Vagina (tissue), 2 donors: Measurements from ENCODE around the gene GUCY1B1.

Source experiments
- POLR2A ChIP-seq, 2 donors: fragments of 450-650 bp; IDR thresholded peaks; one replicate each; pipeline ENCODE4 v1.6.1; 2017; ENCODE audit warnings: antibody characterized with exemption in 2 of 2, mild to moderate bottlenecking in 2 of 2, moderate library complexity in 2 of 2
- POLR2AphosphoS5 ChIP-seq, 2 donors: sonication (generic); formaldehyde crosslinking; IDR thresholded peaks; one replicate each; pipeline ENCODE4 v1.9.0; 2017; ENCODE audit warnings: antibody characterized with exemption in 2 of 2, mild to moderate bottlenecking in 2 of 2, low read depth in 1 of 2; ENCODE audit not compliant: insufficient read depth in 1 of 2
- TF ChIP-seq, protein P1 (sequence below), 3 experiments: fragments of 450-650 bp in 2 of 3; fragments of 200-600 bp in 1 of 3; sonication (generic) in 1 of 3; IDR thresholded peaks; one replicate each; pipeline ENCODE4 v1.5.1; 2017 to 2019; ENCODE audit warnings: antibody characterized with exemption in 3 of 3, mild to moderate bottlenecking in 2 of 3, moderate library complexity in 2 of 3

DNA sequence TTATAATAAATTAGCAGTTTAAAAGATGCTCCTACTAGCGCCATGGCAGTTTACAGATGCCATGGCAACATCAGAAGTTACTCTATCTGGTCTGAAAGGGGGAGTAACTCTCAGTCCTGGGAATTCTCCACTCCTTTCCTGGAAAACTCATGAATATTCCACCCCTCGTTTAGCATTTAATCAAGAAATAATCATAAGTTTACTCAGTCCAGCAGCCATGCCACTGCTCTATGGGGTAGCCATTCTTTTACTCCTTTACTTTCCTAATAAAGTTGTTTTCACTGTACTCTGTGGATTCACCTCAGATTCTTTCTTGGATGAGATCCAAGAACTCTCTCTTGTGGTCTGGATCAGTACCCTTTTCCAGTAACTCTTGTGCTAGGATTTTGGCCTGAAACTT lies 52.3 kb downstream of the GUCY1B1 start:
- TF ChIP-seq POLR2A (IDR thresholded peaks at IDR 0.05) (no peak), POLR2AphosphoS5 (IDR thresholded peaks at IDR 0.05; ENCODE audit: insufficient read depth in 1 of 2, low read depth in 1 of 2) (no peak)
- TF ChIP-seq, protein P1, sequence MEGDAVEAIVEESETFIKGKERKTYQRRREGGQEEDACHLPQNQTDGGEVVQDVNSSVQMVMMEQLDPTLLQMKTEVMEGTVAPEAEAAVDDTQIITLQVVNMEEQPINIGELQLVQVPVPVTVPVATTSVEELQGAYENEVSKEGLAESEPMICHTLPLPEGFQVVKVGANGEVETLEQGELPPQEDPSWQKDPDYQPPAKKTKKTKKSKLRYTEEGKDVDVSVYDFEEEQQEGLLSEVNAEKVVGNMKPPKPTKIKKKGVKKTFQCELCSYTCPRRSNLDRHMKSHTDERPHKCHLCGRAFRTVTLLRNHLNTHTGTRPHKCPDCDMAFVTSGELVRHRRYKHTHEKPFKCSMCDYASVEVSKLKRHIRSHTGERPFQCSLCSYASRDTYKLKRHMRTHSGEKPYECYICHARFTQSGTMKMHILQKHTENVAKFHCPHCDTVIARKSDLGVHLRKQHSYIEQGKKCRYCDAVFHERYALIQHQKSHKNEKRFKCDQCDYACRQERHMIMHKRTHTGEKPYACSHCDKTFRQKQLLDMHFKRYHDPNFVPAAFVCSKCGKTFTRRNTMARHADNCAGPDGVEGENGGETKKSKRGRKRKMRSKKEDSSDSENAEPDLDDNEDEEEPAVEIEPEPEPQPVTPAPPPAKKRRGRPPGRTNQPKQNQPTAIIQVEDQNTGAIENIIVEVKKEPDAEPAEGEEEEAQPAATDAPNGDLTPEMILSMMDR (IDR thresholded peaks at IDR 0.05), result no peak
